HepG2 (cell line): Measurements from ENCODE around the gene ETV5.

Source experiments
- CBFB ChIP-seq: sonication (generic); formaldehyde crosslinking; IDR thresholded peaks from 2 replicates; pipeline ENCODE4 v1.4.0; 2020; ENCODE audit warnings: missing genetic modification reagents
- KDM1A ChIP-seq: IDR thresholded peaks from 2 replicates; pipeline ENCODE4 v1.6.1; 2016; ENCODE audit warnings: missing compliant biosample characterization
- NFYC ChIP-seq: IDR thresholded peaks from 2 replicates; pipeline ENCODE4 v1.6.1; 2016; ENCODE audit warnings: missing genetic modification reagents, missing compliant biosample characterization
- NR2F1 ChIP-seq, 2 experiments: fragments of 450-650 bp in 1 of 2; formaldehyde crosslinking in 1 of 2; IDR thresholded peaks; 2 replicates each; pipeline versions ENCODE4 v1.5.0 to v1.6.1; 2016 to 2020; ENCODE audit warnings: mild to moderate bottlenecking in 1 of 2, missing compliant biosample characterization in 1 of 2, missing genetic modification reagents in 1 of 2, moderate library complexity in 1 of 2
- POLR2A ChIP-seq, 2 experiments: IDR thresholded peaks; 2 replicates each; pipeline ENCODE4 v1.6.1; 2011; ENCODE audit warnings: low read depth in 2 of 2, low read length in 2 of 2, mild to moderate bottlenecking in 1 of 2, moderate library complexity in 1 of 2; ENCODE audit not compliant: insufficient read depth in 1 of 2
- SMARCE1 ChIP-seq: fragments of 450-650 bp; IDR thresholded peaks from 2 replicates; pipeline ENCODE4 v1.6.1; 2017; ENCODE audit warnings: borderline replicate concordance
- ZNF143 ChIP-seq: sonication (generic); formaldehyde crosslinking; IDR thresholded peaks from 2 replicates; pipeline ENCODE4 v1.4.0; 2020; ENCODE audit warnings: missing genetic modification reagents
- ZNF264 ChIP-seq: sonication (generic); formaldehyde crosslinking; IDR thresholded peaks from 2 replicates; pipeline ENCODE4 v1.4.0; 2020; ENCODE audit warnings: missing genetic modification reagents
- TF ChIP-seq, protein P1 (sequence below): sonication (generic); formaldehyde crosslinking; IDR thresholded peaks from 2 replicates; pipeline ENCODE4 v1.4.0; 2020; ENCODE audit warnings: missing genetic modification reagents, borderline replicate concordance
- TF ChIP-seq, protein P2 (sequence below), 2 experiments: IDR thresholded peaks; 2 replicates each; pipeline ENCODE4 v1.6.1; 2011 to 2012; ENCODE audit warnings: low read length in 2 of 2, borderline replicate concordance in 1 of 2, low read depth in 1 of 2, mild to moderate bottlenecking in 1 of 2, moderate library complexity in 1 of 2
- TF ChIP-seq, protein P3 (sequence below): sonication (generic); formaldehyde crosslinking; IDR thresholded peaks from 2 replicates; pipeline ENCODE4 v1.5.0; 2020; ENCODE audit warnings: mild to moderate bottlenecking, missing genetic modification reagents, moderate library complexity

DNA sequence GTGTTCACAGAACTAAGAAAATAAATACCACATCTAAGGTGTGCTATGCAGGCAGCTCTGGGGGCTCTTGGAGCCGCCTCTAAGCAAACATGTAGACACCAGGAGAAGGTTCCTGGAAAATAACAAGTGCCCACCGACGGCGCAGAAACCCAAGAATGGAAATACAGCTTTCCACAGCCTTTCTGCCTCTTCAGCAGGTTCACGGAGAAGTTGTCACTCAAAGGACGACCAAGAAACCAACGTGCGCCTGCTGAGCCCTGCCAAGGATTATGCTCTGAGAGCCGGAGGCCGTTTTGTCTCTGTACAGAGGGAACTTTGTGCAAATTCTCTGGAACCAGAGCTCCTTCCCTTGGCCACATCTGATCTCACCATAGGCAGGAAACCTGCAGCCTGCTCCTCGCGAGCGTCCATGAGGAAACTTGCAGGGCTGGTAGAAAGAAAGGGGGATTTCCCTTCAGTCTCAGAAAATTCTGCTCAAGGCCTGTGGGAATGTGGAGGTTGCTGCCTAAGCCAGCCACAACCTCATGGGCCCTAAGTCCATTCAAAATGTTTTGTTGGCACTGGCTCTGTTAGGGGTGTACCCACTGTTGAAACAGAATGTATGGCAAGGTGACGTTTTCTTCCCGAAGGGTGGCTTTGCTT is 40.6 kb upstream of the ETV5 start:
- TF ChIP-seq CBFB (CRISPR knock-in tag) (no peak), KDM1A (CRISPR knock-in tag) (no peak), ZNF264 (no peak), ZNF143 (CRISPR knock-in tag) (no peak), NR2F1 (CRISPR knock-in tag; IDR thresholded peaks at IDR 0.05) (no peak), NFYC (CRISPR knock-in tag) (no peak), SMARCE1 (no peak), POLR2A (IDR thresholded peaks at IDR 0.05; ENCODE audit: insufficient read depth in 1 of 2, low read depth in 2 of 2, low read length in 2 of 2) (no peak)
- TF ChIP-seq, protein P1, sequence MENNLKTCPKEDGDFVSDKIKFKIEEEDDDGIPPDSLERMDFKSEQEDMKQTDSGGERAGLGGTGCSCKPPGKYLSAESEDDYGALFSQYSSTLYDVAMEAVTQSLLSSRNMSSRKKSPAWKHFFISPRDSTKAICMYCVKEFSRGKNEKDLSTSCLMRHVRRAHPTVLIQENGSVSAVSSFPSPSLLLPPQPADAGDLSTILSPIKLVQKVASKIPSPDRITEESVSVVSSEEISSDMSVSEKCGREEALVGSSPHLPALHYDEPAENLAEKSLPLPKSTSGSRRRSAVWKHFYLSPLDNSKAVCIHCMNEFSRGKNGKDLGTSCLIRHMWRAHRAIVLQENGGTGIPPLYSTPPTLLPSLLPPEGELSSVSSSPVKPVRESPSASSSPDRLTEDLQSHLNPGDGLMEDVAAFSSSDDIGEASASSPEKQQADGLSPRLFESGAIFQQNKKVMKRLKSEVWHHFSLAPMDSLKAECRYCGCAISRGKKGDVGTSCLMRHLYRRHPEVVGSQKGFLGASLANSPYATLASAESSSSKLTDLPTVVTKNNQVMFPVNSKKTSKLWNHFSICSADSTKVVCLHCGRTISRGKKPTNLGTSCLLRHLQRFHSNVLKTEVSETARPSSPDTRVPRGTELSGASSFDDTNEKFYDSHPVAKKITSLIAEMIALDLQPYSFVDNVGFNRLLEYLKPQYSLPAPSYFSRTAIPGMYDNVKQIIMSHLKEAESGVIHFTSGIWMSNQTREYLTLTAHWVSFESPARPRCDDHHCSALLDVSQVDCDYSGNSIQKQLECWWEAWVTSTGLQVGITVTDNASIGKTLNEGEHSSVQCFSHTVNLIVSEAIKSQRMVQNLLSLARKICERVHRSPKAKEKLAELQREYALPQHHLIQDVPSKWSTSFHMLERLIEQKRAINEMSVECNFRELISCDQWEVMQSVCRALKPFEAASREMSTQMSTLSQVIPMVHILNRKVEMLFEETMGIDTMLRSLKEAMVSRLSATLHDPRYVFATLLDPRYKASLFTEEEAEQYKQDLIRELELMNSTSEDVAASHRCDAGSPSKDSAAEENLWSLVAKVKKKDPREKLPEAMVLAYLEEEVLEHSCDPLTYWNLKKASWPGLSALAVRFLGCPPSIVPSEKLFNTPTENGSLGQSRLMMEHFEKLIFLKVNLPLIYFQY (CRISPR knock-in tag), result no peak
- TF ChIP-seq, protein P2, sequence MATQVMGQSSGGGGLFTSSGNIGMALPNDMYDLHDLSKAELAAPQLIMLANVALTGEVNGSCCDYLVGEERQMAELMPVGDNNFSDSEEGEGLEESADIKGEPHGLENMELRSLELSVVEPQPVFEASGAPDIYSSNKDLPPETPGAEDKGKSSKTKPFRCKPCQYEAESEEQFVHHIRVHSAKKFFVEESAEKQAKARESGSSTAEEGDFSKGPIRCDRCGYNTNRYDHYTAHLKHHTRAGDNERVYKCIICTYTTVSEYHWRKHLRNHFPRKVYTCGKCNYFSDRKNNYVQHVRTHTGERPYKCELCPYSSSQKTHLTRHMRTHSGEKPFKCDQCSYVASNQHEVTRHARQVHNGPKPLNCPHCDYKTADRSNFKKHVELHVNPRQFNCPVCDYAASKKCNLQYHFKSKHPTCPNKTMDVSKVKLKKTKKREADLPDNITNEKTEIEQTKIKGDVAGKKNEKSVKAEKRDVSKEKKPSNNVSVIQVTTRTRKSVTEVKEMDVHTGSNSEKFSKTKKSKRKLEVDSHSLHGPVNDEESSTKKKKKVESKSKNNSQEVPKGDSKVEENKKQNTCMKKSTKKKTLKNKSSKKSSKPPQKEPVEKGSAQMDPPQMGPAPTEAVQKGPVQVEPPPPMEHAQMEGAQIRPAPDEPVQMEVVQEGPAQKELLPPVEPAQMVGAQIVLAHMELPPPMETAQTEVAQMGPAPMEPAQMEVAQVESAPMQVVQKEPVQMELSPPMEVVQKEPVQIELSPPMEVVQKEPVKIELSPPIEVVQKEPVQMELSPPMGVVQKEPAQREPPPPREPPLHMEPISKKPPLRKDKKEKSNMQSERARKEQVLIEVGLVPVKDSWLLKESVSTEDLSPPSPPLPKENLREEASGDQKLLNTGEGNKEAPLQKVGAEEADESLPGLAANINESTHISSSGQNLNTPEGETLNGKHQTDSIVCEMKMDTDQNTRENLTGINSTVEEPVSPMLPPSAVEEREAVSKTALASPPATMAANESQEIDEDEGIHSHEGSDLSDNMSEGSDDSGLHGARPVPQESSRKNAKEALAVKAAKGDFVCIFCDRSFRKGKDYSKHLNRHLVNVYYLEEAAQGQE (IDR thresholded peaks at IDR 0.05; ENCODE audit: borderline replicate concordance in 1 of 2, low read depth in 1 of 2, low read length in 2 of 2), result no peak
- TF ChIP-seq, protein P3, sequence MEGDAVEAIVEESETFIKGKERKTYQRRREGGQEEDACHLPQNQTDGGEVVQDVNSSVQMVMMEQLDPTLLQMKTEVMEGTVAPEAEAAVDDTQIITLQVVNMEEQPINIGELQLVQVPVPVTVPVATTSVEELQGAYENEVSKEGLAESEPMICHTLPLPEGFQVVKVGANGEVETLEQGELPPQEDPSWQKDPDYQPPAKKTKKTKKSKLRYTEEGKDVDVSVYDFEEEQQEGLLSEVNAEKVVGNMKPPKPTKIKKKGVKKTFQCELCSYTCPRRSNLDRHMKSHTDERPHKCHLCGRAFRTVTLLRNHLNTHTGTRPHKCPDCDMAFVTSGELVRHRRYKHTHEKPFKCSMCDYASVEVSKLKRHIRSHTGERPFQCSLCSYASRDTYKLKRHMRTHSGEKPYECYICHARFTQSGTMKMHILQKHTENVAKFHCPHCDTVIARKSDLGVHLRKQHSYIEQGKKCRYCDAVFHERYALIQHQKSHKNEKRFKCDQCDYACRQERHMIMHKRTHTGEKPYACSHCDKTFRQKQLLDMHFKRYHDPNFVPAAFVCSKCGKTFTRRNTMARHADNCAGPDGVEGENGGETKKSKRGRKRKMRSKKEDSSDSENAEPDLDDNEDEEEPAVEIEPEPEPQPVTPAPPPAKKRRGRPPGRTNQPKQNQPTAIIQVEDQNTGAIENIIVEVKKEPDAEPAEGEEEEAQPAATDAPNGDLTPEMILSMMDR (CRISPR knock-in tag), result no peak
